ENCODE measurements around the gene CSTF3.
A peak's percentile ranks its signal among the peaks of the same experiment; 100 is the strongest.
"Not testable (repeated sequence)": the region's sequence is repeated elsewhere in the genome, so short reads cannot be mapped to it uniquely, and the experiment has no call there.

CSTF3 gene

GRCh38 chr11:33161120-33162005 lies at the start of gene CSTF3:
TSS of gene CSTF3 (minus strand) at chr11:33161480. CDS start at chr11:33161325, 155 bp downstream.
- peak; percentile 97 for DNase-seq (ENCODE audit: low read depth)

DNA sequence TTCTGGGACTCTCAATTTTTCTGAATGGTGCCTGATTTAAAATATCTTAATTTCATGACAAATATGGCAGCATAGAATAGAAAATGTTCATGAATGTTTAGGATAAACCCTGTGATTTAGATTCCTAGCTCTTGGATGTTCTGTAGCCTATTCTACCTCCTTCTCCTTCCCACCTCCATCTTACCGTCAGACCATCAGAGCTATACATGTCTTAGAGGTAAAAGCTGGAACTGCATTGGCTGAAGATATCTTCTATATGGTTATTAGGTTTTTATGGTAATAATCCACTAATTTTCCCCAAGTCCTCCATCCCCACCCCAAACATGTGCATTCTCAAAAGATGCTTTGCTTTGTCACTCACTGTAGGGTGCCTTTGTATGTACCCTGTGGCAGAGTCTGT lies 46.9 kb upstream of the CSTF3 start:
- DNase-seq (ENCODE audit: low read depth): no peak

- DNase-seq (ENCODE audit: low read depth): peak; percentile 21
These were observed 46.2 kb upstream of the CSTF3 start for GRCh38 chr11:33207408-33207985.

DNA sequence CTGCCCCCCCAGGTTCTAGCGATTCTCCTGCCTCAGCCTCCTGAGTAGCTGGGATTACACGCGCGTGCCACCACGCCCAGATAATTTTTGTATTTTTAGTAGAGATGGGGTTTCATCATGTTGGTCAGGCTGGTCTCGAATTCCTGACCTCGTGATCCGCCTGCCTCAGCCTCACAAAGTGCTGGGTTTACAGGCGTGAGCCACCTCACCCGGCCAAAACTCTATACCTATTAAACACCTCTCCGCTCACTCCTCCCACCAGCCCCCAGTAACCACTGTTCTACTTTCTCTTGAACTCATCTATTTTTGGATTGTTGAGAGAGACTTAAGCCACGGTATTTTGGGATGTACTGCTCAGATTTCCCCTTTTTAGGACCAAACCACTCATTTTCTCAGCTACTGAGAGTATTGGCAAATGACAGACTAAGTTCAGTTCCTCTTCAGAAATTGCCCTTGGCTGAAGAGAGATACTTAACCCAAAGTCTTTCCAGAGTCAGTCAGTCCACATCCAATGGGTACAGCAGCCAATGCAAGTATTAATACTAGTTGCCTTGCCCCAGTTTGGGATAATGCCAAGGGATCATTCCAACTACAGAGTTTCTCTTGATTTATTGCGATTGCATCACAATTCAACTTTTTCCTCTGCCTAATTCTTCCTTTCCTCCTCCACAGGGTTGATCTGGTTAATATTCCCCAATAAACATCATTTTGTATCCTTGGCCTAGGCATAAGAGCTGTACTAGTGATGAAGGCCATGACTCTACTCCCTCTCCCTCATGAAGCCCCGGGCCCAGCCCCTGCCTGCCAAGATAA lies 36.8 kb upstream of the CSTF3 start:
- peak; percentile 65 for DNase-seq (ENCODE audit: low read depth)

GRCh38 chr11:33195462-33196173 lies 34.3 kb upstream of the CSTF3 start:
- peak; percentile 80 for DNase-seq (ENCODE audit: low read depth)

DNA sequence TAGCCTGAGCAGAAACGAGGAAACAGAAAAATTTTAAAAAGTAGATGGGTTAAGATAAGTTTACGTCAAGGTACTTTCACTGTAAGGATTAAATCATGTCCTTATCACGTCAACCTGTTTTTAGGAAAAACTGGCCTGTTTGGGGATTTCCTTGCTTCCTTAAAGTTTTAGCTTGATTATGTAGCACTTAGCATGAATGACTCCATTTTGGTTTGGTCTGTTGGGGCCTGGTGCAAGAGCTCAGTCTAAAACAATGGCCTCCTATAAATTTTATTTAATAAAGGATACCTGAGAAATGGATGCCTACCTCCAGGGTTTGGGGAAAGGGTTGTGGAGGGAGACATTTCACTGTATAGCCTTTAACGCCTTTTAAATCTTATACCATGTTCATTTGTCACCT lies 33.2 kb upstream of the CSTF3 start:
- no peak for DNase-seq (ENCODE audit: low read depth)

GRCh38 chr11:33191467-33191866 lies 30.2 kb upstream of the CSTF3 start:
- no peak for DNase-seq (ENCODE audit: low read depth)

- DNase-seq (ENCODE audit: low read depth): no peak
These were observed 26.9 kb upstream of the CSTF3 start for GRCh38 chr11:33187998-33188722.

DNA sequence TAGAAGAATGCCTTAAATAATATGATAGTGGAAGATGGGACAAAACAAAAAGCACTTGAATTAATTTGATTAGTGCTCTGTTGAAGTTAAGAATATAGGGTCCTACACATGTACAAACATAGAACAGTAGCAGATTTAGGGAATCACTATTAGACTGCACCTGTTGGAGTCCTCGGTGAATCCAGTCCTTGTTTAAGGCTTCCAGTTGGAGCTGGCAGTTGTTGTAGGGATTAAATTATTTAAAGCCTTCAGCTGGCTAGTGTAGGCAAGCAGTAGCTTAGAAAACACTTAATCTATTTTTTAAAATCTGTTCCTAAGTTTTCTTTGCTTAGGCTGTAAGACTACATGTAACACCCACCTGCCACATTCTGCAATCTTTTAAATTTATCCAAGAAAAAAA lies 24.5 kb upstream of the CSTF3 start:
- DNase-seq (ENCODE audit: low read depth): no peak

DNA sequence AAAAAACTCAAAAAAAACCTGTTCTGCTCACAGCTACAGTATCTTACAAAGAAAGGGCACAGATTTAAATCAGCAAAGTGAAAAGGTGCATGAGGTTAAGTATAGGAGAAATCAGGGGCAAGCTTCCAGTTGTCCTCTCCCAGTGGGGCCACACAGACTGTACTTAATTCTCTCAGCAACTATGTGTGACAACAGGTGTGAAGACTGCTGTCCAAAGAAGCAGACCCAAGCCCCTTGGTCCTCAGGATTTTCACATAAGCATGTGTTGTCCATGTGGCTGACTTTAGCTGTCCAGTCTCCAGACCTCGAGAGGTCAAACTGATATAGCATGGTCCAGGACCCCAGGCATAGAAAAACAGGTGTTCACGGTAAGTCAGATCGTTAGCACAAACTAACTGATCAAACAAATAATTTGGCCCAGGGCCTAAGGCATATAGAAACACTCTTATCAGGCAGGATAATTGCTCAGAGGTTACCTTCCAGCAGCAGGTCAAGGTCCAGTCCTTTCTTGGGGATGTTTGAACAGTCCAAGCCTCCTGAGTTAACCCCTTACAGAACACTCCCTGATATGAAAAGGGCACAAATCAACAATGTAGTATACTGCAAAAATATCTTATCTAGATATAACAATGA lies 21.1 kb upstream of the CSTF3 start:
- no peak for DNase-seq (ENCODE audit: low read depth)

- DNase-seq (ENCODE audit: low read depth): no peak
These were observed 18.1 kb upstream of the CSTF3 start for GRCh38 chr11:33179348-33179803.

DNA sequence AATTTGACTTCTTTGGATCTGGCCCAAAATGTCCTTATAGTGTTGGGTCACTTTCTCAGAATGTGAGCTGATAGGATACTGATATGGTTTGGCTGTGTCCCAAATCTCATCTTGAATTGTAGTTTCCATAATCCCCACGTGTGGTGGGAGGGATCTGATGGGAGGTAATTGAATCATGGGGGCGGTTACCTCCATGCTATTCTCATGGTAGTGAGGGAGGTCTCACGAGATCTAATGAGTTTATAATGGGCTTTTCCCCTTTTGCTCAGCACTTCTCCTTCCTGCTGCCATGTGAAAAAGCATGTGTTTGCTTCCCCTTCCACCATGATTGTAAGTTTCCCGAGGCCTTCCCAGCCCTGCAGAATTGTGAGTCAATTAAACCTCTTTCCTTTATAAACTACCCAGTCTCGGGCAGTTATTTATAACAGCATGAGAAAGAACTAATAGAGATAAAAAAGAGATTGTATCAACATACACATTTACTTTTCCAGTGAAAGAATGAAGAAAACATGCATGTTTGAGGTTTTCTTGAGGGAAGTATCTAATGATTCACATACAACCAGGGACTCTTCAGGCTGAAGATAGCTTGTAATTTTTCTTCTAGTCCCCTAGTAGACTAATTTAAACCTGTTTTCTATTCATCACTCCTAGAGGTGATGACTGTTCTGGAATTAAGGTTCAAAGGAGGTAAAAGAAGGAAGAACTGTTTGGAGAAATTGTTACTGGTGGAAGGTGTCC lies 17.3 kb upstream of the CSTF3 start:
- peak; percentile 86 for DNase-seq (ENCODE audit: low read depth)

DNA sequence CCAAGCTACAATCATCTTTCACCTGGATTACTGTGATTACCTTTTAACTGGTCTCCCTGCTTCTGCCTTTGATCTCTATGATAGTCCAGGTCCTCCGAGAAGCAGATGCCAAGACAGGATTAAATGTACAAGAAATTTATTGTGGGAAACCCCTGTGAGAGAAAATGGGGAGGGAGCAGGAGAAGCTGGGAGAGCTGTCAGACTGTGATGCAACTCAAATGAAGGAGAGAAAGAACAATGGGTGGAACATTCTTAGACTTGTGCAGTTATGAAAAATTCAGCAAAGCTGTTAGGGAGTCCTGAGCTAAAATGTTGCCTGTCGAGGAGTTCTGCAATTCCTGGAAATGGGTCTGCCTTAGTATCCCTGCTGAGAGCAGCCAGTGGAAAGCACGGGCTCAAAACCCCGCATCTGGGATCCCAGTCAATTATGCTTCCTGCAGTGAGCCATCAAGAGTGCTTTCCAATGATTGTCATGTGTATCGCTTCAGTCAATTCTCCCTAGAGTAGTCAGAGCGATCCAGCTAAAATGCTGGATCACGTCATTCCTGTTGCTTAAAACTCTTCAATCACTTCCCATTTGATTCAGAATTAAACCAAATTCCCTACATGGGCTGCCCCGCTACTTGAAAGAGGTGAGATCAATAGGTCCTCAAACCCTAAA lies 16.5 kb upstream of the CSTF3 start:
- peak; percentile 81 for DNase-seq (ENCODE audit: low read depth)

DNA sequence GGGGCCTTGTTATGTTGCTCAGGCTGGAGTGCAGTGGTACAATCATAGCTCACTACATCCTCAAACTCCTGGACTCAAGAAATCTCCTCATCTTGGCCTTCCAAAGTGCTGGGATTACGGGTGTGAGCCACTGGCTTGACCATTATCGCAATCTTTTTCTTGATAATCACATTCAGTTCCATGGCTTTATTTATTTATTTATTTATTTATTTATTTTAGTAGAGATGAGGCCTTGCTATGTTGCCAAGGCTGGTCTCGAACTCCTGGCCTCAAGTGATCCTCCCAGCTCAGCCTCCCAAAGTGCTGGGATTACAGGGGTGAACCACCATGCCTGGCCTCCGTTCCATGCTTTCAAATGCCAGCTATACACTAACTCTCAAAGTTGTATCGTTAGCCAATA lies 15.5 kb upstream of the CSTF3 start:
- not testable (repeated sequence) for DNase-seq (ENCODE audit: low read depth)

DNA sequence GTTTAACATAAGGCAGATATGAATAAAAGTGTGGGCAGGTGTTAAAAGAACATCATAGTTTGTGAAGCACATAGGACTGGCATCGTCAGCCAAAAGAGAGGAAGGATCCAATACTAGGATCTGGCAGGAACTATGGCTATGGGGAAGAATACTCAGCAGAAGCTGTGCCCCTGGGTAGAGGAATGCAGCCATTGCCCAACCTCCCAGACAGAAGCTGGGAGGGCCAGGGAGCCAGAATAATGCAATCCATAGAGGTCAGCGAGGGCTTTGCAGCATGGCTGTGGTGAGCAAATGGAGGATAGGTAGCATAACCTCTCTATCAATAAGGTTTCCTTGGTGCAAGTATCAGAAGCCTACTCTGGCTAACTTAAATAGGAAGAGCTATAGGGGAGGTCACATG lies 11.7 kb upstream of the CSTF3 start:
- DNase-seq (ENCODE audit: low read depth): peak; percentile 87

DNA sequence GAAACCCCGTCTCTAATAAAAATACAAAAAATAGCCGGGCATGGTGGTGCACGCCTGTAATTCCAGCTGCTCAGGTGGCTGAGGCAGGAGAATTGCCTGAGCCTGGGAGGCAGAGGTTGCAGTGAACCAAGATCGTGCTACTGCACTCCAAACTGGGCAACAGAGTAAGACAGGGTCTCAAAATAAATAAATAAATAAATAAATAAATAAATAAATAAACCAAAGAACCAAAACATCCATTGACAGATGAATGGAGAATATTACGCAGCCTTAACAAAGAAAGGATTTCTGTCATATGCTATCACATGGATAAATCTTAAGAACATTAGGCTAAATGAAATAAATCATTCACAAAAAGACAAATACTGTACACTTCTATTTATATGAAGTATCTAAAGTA lies 11.1 kb upstream of the CSTF3 start:
- no peak for DNase-seq (ENCODE audit: low read depth)

DNA sequence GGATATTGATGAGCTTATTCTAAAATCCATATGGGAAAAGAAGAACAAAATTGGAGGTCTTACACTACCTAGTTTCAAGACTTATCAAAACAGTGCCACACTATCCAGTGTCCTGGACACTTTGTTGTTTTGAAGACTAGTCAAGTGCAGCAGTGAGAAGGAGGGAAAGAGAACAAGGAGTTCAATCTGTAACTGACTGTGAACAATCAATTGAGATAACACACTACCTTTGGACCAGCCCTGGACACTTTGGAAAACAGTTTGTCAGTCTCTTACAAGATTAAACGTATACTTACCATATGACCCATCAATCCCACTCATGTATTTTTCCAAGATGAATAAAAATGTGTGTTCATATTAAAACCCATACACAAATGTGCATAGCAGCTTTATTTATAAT lies 10.0 kb upstream of the CSTF3 start:
- DNase-seq (ENCODE audit: low read depth): no peak

DNA sequence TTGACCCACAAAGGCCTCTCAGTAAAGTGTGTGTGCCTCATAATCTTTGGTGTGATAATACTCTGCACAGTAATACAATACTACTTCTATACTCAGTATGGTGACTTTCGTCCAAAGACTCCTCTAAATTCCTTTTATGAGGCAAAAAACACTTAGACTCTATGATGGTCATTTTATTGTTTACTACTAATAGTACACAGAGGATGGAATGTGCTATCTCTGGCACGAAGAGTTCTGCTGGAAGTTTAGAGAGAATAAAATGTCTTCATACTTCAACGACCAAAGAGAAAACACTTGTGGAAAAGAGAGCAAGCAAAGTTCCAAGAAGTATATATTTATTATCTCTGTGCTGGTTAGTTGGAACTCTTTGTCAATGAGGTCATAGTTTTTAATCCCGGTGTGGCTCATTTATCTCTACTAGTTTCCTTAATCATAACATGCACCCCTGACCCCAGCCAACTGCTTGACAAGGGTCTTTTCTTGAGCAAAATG lies 7.5 kb upstream of the CSTF3 start:
- DNase-seq (ENCODE audit: low read depth): peak; percentile 81

GRCh38 chr11:33162831-33163230 lies 1.6 kb upstream of the CSTF3 start:
- no peak for DNase-seq (ENCODE audit: low read depth)
